Endometrial microvascular endothelial cells (primary cell): Measurements from ENCODE around the gene NAAA. TPM values are rescaled to one million over a fixed set of nuclear protein-coding genes. Genes with fewer than 3 reads are reported as not detected.

ENCODE experiments used
- in situ Hi-C: cut with HindIII; loops from 2 replicates; pipeline ENCODE4 v1.10.0; 2017; ENCODE audit warnings: low sequenced_read_pairs, low pct_unique_long_range_greater_than_20kb; ENCODE audit errors: inconsistent ontology term
- total RNA-seq: library from RNA; depleted of rRNA; stranded (reverse); fragments of >200 nt; gene quantifications from one replicate; pipeline ENCODE4 v1.2.3, GENCODE V29; 2015; ENCODE audit errors: inconsistent ontology term

Gene NAAA
- total RNA-seq, 1 donor from 2014 or later: 122 TPM

- in situ Hi-C loops: no loop called here
Observed at GRCh38 chr4:75878246-75878756, 62.5 kb downstream of the NAAA start.

- in situ Hi-C loops: no loop called here
Observed at GRCh38 chr4:75876218-75876617, 64.6 kb downstream of the NAAA start.

DNA sequence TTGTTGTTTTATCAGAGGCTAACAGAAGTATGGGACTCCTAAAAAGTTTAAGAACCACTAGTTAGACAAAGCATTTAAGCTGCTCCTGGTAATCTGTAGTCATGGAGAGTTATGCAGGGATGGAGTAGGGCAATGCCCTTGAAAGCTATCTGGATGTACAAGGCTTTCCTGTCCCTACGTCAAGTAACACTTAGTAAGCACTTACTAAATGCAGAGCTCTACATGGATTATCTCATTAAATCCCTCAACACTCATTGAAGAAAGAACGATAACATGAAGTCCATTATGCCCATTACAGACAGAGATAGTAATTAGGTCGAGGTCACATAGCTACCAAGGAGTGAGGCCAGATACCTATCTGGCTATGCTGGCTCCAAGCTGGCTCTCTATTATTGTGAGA is 71.7 kb downstream of the NAAA start:
- in situ Hi-C loops: no loop called here

GRCh38 chr4:75867130-75867529 is 73.7 kb downstream of the NAAA start:
- in situ Hi-C loops: no loop called here

Other genes with a start within 250 kb of the NAAA start
- gene USO1, start 216.4 kb downstream of the NAAA start, total RNA-seq: 64.7 TPM
- gene PPEF2, start 38.6 kb downstream of the NAAA start, total RNA-seq: not detected
- 26.7 TPM for gene SDAD1, start 49.9 kb upstream of the NAAA start, total RNA-seq
- not detected for gene CXCL9, start 66.5 kb upstream of the NAAA start, total RNA-seq
- 2.2 TPM for gene CXCL10, start 82.5 kb upstream of the NAAA start, total RNA-seq
- gene CXCL11, start 95.1 kb upstream of the NAAA start, total RNA-seq: 1.3 TPM
- gene ART3, start 133.7 kb upstream of the NAAA start, total RNA-seq: not detected
- gene NUP54, start 207.4 kb upstream of the NAAA start, total RNA-seq: 51.9 TPM